Tibial nerve (tissue), 4 donors: ENCODE measurements around the gene MIOX. TPM values are rescaled to one million over a fixed set of nuclear protein-coding genes. Genes with fewer than 3 reads are reported as not detected.

Experiments used
- DNase-seq, 2 donors: peaks; one replicate each; pipeline ENCODE4 v3.0.0-alpha.2; 2019; ENCODE audit warnings: low spot score in 2 of 2
- H3K27ac ChIP-seq, 4 donors: fragments of 200-600 bp; sonication (generic) in 3 of 4; one replicate each; pipeline ENCODE4 v1.5.1; 2017 to 2019; ENCODE audit warnings: mild to moderate bottlenecking in 1 of 4
- H3K27me3 ChIP-seq, 2 donors: fragments of 200-600 bp; sonication (generic) in 1 of 2; one replicate each; pipeline versions ENCODE4 v1.5.1 to v1.6.0; 2017 to 2019
- H3K36me3 ChIP-seq, 3 donors: fragments of 200-600 bp; sonication (generic); one replicate each; pipeline ENCODE4 v1.5.1; 2018 to 2019
- H3K4me1 ChIP-seq, 4 donors: fragments of 200-600 bp; sonication (generic) in 3 of 4; one replicate each; pipeline ENCODE4 v1.5.1; 2017 to 2019
- H3K4me3 ChIP-seq, 4 donors: fragments of 200-600 bp; sonication (generic) in 3 of 4; one replicate each; pipeline ENCODE4 v1.5.1; 2017 to 2019; ENCODE audit warnings: mild to moderate bottlenecking in 1 of 4, moderate library complexity in 1 of 4
- H3K9me3 ChIP-seq, 4 donors: fragments of 200-600 bp; sonication (generic) in 3 of 4; one replicate each; pipeline ENCODE4 v1.5.1; 2017 to 2019
- CTCF ChIP-seq, 5 experiments: fragments of 200-600 bp in 3 of 5; fragments of 450-650 bp in 2 of 5; sonication (generic) in 3 of 5; IDR thresholded peaks; one replicate each; pipeline ENCODE4 v1.5.1; 2016 to 2019; ENCODE audit warnings: antibody characterized with exemption in 5 of 5, mild to moderate bottlenecking in 3 of 5, moderate library complexity in 2 of 5
- EP300 ChIP-seq, 2 donors: sonication (generic); formaldehyde crosslinking; IDR thresholded peaks; one replicate each; pipeline ENCODE4 v1.6.1; 2017; ENCODE audit warnings: antibody characterized with exemption in 2 of 2, mild to moderate bottlenecking in 1 of 2
- POLR2A ChIP-seq, 2 donors: fragments of 450-650 bp; IDR thresholded peaks; one replicate each; pipeline ENCODE4 v1.6.1; 2017; ENCODE audit warnings: antibody characterized with exemption in 2 of 2, mild to moderate bottlenecking in 2 of 2, moderate library complexity in 2 of 2
- WGBS, 2 donors: methylation state at CpG; one replicate each; pipeline ENCODE4 v1.1.5; 2018; 5-methylcytosine and 5-hydroxymethylcytosine counted together
- total RNA-seq, 4 donors: library from RNA; depleted of rRNA; stranded (reverse); fragments of >200 nt; gene quantifications; one replicate each; pipeline ENCODE4 v1.1.0, GENCODE V29; 2016

Gene MIOX
- total RNA-seq, 4 donors from 2014 or later, result not detected

- H3K4me1 ChIP-seq, result peaks cover 0 to 63% (median 28%) of the 10 kb centered on the region in 4 donors
- H3K4me3 ChIP-seq, result peak overlapping the region; percentile 50 to 93 (median 91)
- TF ChIP-seq CTCF (IDR thresholded peaks at IDR 0.05) (peak in 2 of 5 experiments; percentile 54 to 56), EP300 (IDR thresholded peaks at IDR 0.05) (no peak)
- peak overlapping the region; percentile 72 to 95 (median 91) for H3K27ac ChIP-seq
- H3K9me3 ChIP-seq, result no peaks in the 10 kb centered on the region
- DNase-seq, result no peak
- H3K27me3 ChIP-seq, result peaks cover 0 to 13% of the 10 kb centered on the region in 2 donors
- H3K36me3 ChIP-seq, result peaks cover 0 to 34% (median 21%) of the 10 kb centered on the region in 3 donors
- WGBS, 2 donors, result 0 to 3% methylated on average over 6 to 18 of the region's 33 CpGs
These were observed 39.1 kb downstream of the MIOX start for GRCh38 chr22:50525858-50526107.

- Histone ChIP-seq H3K9me3 (no peaks in the 10 kb centered on the region), H3K36me3 (peaks cover 0 to 29% (median 21%) of the 10 kb centered on the region in 3 donors), H3K27ac (peak overlapping the region; percentile 72 to 95 (median 91)), H3K4me3 (peak overlapping the region; percentile 50 to 93 (median 91)), H3K4me1 (peaks cover 0 to 67% (median 30%) of the 10 kb centered on the region in 4 donors), H3K27me3 (peaks cover 0 to 18% of the 10 kb centered on the region in 2 donors)
- DNase-seq, result peak in 1 of 2 donors; percentile 48
- peak in 1 of 2 donors; percentile 1 for TF ChIP-seq POLR2A (IDR thresholded peaks at IDR 0.05)
- TF ChIP-seq CTCF (IDR thresholded peaks at IDR 0.05), result peak; percentile 64 to 77 (median 67)
- no peak for TF ChIP-seq EP300 (IDR thresholded peaks at IDR 0.05)
- WGBS, 2 donors, result 2 to 4% methylated on average over 13 to 20 of the region's 77 CpGs
These were observed 39.6 kb downstream of the MIOX start for GRCh38 chr22:50526108-50526833.

GRCh38 chr22:50526834-50527801, 40.5 kb downstream of the MIOX start:
- TF ChIP-seq POLR2A (IDR thresholded peaks at IDR 0.05) (no peak), CTCF (IDR thresholded peaks at IDR 0.05) (no peak), EP300 (IDR thresholded peaks at IDR 0.05) (no peak)
- peaks cover 0 to 76% (median 36%) of the 10 kb centered on the region in 4 donors for H3K4me1 ChIP-seq
- H3K36me3 ChIP-seq, result peaks cover 0 to 21% (median 14%) of the 10 kb centered on the region in 3 donors
- DNase-seq, result peak in 1 of 2 donors; percentile 36
- 34 to 50% methylated on average over 29 of the region's 29 CpGs for WGBS, 2 donors
- no peaks in the 10 kb centered on the region for H3K9me3 ChIP-seq
- peak overlapping the region; percentile 72 to 95 (median 91) for H3K27ac ChIP-seq
- H3K27me3 ChIP-seq, result peaks cover 3 to 26% of the 10 kb centered on the region in 2 donors
- H3K4me3 ChIP-seq, result peak overlapping the region; percentile 50 to 93 (median 91)

- Histone ChIP-seq H3K27me3 (peaks cover 3 to 36% of the 10 kb centered on the region in 2 donors), H3K4me3 (peak overlapping the region in 1 of 4 donors; percentile 53), H3K4me1 (peaks cover 0 to 85% (median 43%) of the 10 kb centered on the region in 4 donors), H3K27ac (peak overlapping the region in 1 of 4 donors; percentile 95), H3K9me3 (no peaks in the 10 kb centered on the region), H3K36me3 (peaks cover 0 to 11% (median 7%) of the 10 kb centered on the region in 3 donors)
- WGBS, 2 donors, result 89 to 92% methylated on average over 18 of the region's 18 CpGs
- DNase-seq, result no peak
- no peak for TF ChIP-seq CTCF (IDR thresholded peaks at IDR 0.05)
- no peak for TF ChIP-seq EP300 (IDR thresholded peaks at IDR 0.05)
- TF ChIP-seq POLR2A (IDR thresholded peaks at IDR 0.05), result no peak
These were observed 41.4 kb downstream of the MIOX start for GRCh38 chr22:50527921-50528681.
